Stimulated activated CD4-positive, alpha-beta T cell treated with anti-CD3 and anti-CD28 coated beads, Interleukin-4, amount 100 ng/mL, for 24 hours (primary cell): ENCODE measurements around the gene RAC2.
"Not testable (repeated sequence)": the region's sequence is repeated elsewhere in the genome, so short reads cannot be mapped to it uniquely, and the experiment has no call there.

Experiments used
- DNase-seq: peaks from one replicate; pipeline ENCODE4 v3.0.0-alpha.2; 2020

RAC2 gene

GRCh38 chr22:37254209-37254866, 10.3 kb upstream of the RAC2 start:
- DNase-seq = no peak

- DNase-seq = no peak
Observed at GRCh38 chr22:37253126-37253660, 9.1 kb upstream of the RAC2 start.

GRCh38 chr22:37251836-37252235, 7.8 kb upstream of the RAC2 start:
- DNase-seq = not testable (repeated sequence)

GRCh38 chr22:37249986-37250385, 5.9 kb upstream of the RAC2 start:
- no peak for DNase-seq

- DNase-seq = no peak
Observed at GRCh38 chr22:37248251-37248650, 4.2 kb upstream of the RAC2 start.

- no peak for DNase-seq
Observed at GRCh38 chr22:37245740-37246139, 1.7 kb upstream of the RAC2 start.

- no peak for DNase-seq
Observed at GRCh38 chr22:37244922-37245722, 1.1 kb upstream of the RAC2 start.

- DNase-seq = peak; percentile 16
Observed at GRCh38 chr22:37243402-37244113, 511 bp downstream of the RAC2 start.

GRCh38 chr22:37242395-37242918, 1.6 kb downstream of the RAC2 start:
- DNase-seq = peak; percentile 93

GRCh38 chr22:37241351-37242142, 2.5 kb downstream of the RAC2 start:
- DNase-seq = peak; percentile 50

GRCh38 chr22:37240941-37241320, 3.1 kb downstream of the RAC2 start:
- peak; percentile 32 for DNase-seq

GRCh38 chr22:37240240-37240940, 3.7 kb downstream of the RAC2 start:
- no peak for DNase-seq

GRCh38 chr22:37239336-37240239, 4.5 kb downstream of the RAC2 start:
- no peak for DNase-seq

GRCh38 chr22:37237371-37238268, 6.4 kb downstream of the RAC2 start:
- DNase-seq = peak; percentile 19

- DNase-seq = no peak
Observed at GRCh38 chr22:37235897-37236607, 8.0 kb downstream of the RAC2 start.

GRCh38 chr22:37234736-37235711, 9.0 kb downstream of the RAC2 start:
- no peak for DNase-seq
